Muscle of leg (tissue), 11 donors: Measurements from ENCODE around the gene NAA50. TPM values are rescaled to one million over a fixed set of nuclear protein-coding genes. Genes with fewer than 3 reads are reported as not detected.

Experiments
- DNase-seq: peaks from one replicate; pipeline ENCODE4 v3.0.0; 2013
- H3K27ac ChIP-seq: one replicate; pipeline ENCODE4 v1.5.1; 2013; ENCODE audit warnings: mild to moderate bottlenecking, low read length, control low read depth
- H3K27me3 ChIP-seq: one replicate; pipeline ENCODE4 v1.6.1; 2013; ENCODE audit warnings: low read length; ENCODE audit not compliant: control insufficient read depth, insufficient read depth
- H3K36me3 ChIP-seq: one replicate; pipeline ENCODE4 v1.6.1; 2013; ENCODE audit warnings: low read length; ENCODE audit not compliant: control insufficient read depth, insufficient read depth
- H3K4me1 ChIP-seq: one replicate; pipeline ENCODE4 v1.6.1; 2013; ENCODE audit warnings: low read length; ENCODE audit not compliant: control insufficient read depth, insufficient read depth
- H3K4me3 ChIP-seq: one replicate; pipeline ENCODE4 v1.5.1; 2013; ENCODE audit warnings: low read length, control low read depth
- H3K9me3 ChIP-seq: replicated peaks from 2 replicates; pipeline ENCODE4 v1.6.1; 2013; ENCODE audit warnings: low read depth, low read length; ENCODE audit not compliant: control insufficient read depth
- WGBS: methylation state at CpG from one replicate; pipeline ENCODE4 v1.1.5; 2013; ENCODE audit warnings: missing lambda C conversion rate; ENCODE audit not compliant: insufficient coverage; 5-methylcytosine and 5-hydroxymethylcytosine counted together
- polyA plus RNA-seq, 8 donors: library from polyadenylated mRNA; unstranded; fragments of 120-200 nt; gene quantifications; one replicate each; pipeline versions ENCODE4 v1.2.1 to v1.2.3, GENCODE V29; 2013; ENCODE audit warnings: inconsistent platforms in 1 of 8, low replicate concordance in 1 of 8; ENCODE audit not compliant: insufficient read length in 8 of 8, insufficient read depth in 1 of 8
- total RNA-seq: library from RNA; stranded (reverse); fragments of 120-200 nt; gene quantifications from one replicate; pipeline ENCODE4 v1.2.4, GENCODE V29; 2013

The NAA50 gene
- total and polyA plus RNA-seq, 9 donors = 112 to 188 (median 163) TPM

GRCh38 chr3:113744941-113745755, 901 bp downstream of the NAA50 start:
- Histone ChIP-seq H3K36me3 (no peaks in the 10 kb centered on the region), H3K9me3 (no peaks in the 10 kb centered on the region), H3K4me3 (peak overlapping the region; percentile 94), H3K4me1 (peaks cover 4% of the 10 kb centered on the region), H3K27ac (peak overlapping the region; percentile 98), H3K27me3 (no peaks in the 10 kb centered on the region)
- WGBS = under 1% methylated on average over 18 of the region's 35 CpGs
- peak; percentile 95 for DNase-seq

GRCh38 chr3:113743006-113743630, 2.9 kb downstream of the NAA50 start:
- Histone ChIP-seq H3K9me3 (no peaks in the 10 kb centered on the region), H3K36me3 (no peaks in the 10 kb centered on the region), H3K27me3 (no peaks in the 10 kb centered on the region), H3K4me3 (no peak overlapping the region), H3K27ac (no peak overlapping the region), H3K4me1 (peaks cover 4% of the 10 kb centered on the region)
- 50% methylated on average over 1 of the region's 7 CpGs for WGBS
- DNase-seq = no peak

- no peaks in the 10 kb centered on the region for H3K9me3 ChIP-seq
- no CpG with 5 or more reads among the region's 1 CpG for WGBS
- no peaks in the 10 kb centered on the region for H3K36me3 ChIP-seq
- no peak overlapping the region for H3K27ac ChIP-seq
- DNase-seq = no peak
- no peaks in the 10 kb centered on the region for H3K27me3 ChIP-seq
- H3K4me3 ChIP-seq = no peak overlapping the region
- peaks cover 4% of the 10 kb centered on the region for H3K4me1 ChIP-seq
Measured at GRCh38 chr3:113741620-113742019, 4.4 kb downstream of the NAA50 start.

GRCh38 chr3:113741086-113741485, 5.0 kb downstream of the NAA50 start:
- no peak overlapping the region for H3K27ac ChIP-seq
- no peaks in the 10 kb centered on the region for H3K36me3 ChIP-seq
- H3K9me3 ChIP-seq = no peaks in the 10 kb centered on the region
- WGBS = 75% methylated on average over 2 of the region's 5 CpGs
- no peak for DNase-seq
- no peak overlapping the region for H3K4me3 ChIP-seq
- peaks cover 4% of the 10 kb centered on the region for H3K4me1 ChIP-seq
- no peaks in the 10 kb centered on the region for H3K27me3 ChIP-seq

DNA sequence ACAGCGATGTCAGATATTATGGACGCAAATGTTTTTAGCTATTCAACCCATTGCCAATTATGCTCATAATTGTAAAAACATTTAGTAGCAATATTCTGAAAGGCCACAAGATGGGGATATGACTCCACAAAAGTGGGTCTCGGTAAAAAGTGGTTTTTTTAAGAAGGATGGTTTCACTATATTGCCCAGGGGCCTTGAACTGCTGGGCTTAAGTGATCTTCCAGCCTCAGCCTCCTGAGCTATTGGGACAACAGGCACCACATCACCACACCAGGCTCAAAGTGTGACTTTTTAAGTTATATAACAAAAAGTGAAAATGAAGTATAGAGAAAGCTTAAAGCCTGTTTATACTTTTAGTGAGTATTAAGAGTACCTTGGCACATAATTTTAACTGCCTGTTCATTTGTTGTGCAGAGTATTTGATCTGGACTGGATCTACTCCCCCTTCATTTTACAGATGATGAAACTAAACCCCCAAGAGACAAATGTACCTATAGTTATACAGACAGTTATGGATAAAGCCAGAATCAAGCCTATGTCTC, 9.4 kb downstream of the NAA50 start:
- WGBS = no CpG with 5 or more reads among the region's 3 CpGs
- Histone ChIP-seq H3K36me3 (no peaks in the 10 kb centered on the region), H3K4me1 (no peaks in the 10 kb centered on the region), H3K27ac (no peak overlapping the region), H3K9me3 (no peaks in the 10 kb centered on the region), H3K4me3 (no peak overlapping the region), H3K27me3 (no peaks in the 10 kb centered on the region)
- peak; percentile 87 for DNase-seq

GRCh38 chr3:113731694-113732093, 14.4 kb downstream of the NAA50 start:
- no CpG with 5 or more reads among the region's 4 CpGs for WGBS

DNA sequence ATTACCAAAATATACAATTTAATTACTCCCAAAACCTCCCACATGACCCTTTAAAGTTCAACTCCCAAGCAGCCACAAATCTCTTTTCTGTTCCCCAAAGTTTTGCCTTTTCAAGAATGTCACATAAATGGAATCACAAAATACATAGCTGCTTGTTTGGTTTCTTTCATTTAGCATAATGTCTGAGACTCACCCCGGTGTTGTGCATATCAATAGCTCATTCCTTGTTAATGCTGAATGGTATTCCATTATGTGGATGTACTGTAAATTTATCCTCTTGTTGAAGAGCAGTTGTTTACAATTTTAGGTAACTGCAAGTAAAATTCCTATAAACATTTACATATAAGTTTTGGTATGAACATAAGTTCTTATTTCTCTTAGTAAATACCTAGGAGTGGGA, 15.5 kb downstream of the NAA50 start:
- Histone ChIP-seq H3K9me3 (no peaks in the 10 kb centered on the region), H3K4me1 (no peaks in the 10 kb centered on the region), H3K4me3 (no peak overlapping the region), H3K36me3 (no peaks in the 10 kb centered on the region), H3K27ac (no peak overlapping the region), H3K27me3 (no peaks in the 10 kb centered on the region)
- WGBS = no CpG with 5 or more reads among the region's 1 CpG
- no peak for DNase-seq

More at GRCh38 chr3:113731694-113732093, 14.4 kb downstream of the NAA50 start:
- DNase-seq = no peak
- Histone ChIP-seq H3K9me3 (no peaks in the 10 kb centered on the region), H3K27me3 (no peaks in the 10 kb centered on the region), H3K36me3 (no peaks in the 10 kb centered on the region), H3K27ac (no peak overlapping the region), H3K4me3 (no peak overlapping the region), H3K4me1 (no peaks in the 10 kb centered on the region)

- H3K4me3 ChIP-seq = no peak overlapping the region
- no peaks in the 10 kb centered on the region for H3K27me3 ChIP-seq
- no CpG with 5 or more reads among the region's 2 CpGs for WGBS
- DNase-seq = no peak
- no peaks in the 10 kb centered on the region for H3K36me3 ChIP-seq
- H3K27ac ChIP-seq = no peak overlapping the region
- no peaks in the 10 kb centered on the region for H3K9me3 ChIP-seq
- no peaks in the 10 kb centered on the region for H3K4me1 ChIP-seq
Measured at GRCh38 chr3:113728661-113729060, 17.4 kb downstream of the NAA50 start.

- Histone ChIP-seq H3K4me1 (no peaks in the 10 kb centered on the region), H3K9me3 (no peaks in the 10 kb centered on the region), H3K27me3 (no peaks in the 10 kb centered on the region), H3K36me3 (peaks cover 17% of the 10 kb centered on the region), H3K27ac (no peak overlapping the region), H3K4me3 (no peak overlapping the region)
- WGBS = no CpG with 5 or more reads among the region's 3 CpGs
- DNase-seq = peak; percentile 38
Measured at GRCh38 chr3:113721636-113722035, 24.4 kb downstream of the NAA50 start.

DNA sequence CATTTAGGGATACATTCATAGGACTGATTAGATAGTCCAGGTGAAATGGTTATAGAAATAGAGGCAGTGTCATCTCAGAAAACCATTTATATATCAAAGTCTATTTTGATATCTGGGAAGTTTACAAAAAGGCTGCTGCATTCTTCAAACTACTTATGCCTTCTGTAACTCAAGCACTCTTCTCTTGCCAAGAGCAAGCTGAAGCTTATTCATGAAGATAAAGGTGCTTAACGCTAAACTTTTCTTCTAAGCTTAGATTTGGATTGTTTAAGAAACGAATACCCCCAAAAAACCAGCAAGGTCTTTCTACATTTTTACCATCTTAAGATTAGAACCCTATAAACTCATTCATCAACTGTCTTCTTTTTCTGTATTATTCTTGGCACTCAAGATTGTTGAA, 26.3 kb downstream of the NAA50 start:
- Histone ChIP-seq H3K27me3 (no peaks in the 10 kb centered on the region), H3K36me3 (peaks cover 17% of the 10 kb centered on the region), H3K27ac (no peak overlapping the region), H3K9me3 (no peaks in the 10 kb centered on the region), H3K4me3 (no peak overlapping the region), H3K4me1 (no peaks in the 10 kb centered on the region)
- WGBS = no CpG with 5 or more reads among the region's 2 CpGs
- no peak for DNase-seq
